GM13977 (cell line): Measurements from ENCODE around the gene CP.

Experiments used
- DNase-seq: peaks from one replicate; pipeline ENCODE4 v3.0.0; 2012; ENCODE audit warnings: low spot score
- CTCF ChIP-seq: IDR thresholded peaks from 2 replicates; pipeline ENCODE4 v1.5.1; 2012; ENCODE audit warnings: mild to moderate bottlenecking, control low read depth; ENCODE audit not compliant: insufficient read depth; ENCODE audit errors: extremely low read depth, missing control alignments
- in situ Hi-C: fragments of 300-500 bp; cut with MboI; formaldehyde crosslinking; loops from one replicate; pipeline ENCODE4 v1.12.0; 2022; ENCODE audit warnings: low sequenced_read_pairs, low pct_unique_long_range_greater_than_20kb, mixed read lengths, inconsistent platforms; ENCODE audit not compliant: unreplicated experiment

Gene CP

DNA sequence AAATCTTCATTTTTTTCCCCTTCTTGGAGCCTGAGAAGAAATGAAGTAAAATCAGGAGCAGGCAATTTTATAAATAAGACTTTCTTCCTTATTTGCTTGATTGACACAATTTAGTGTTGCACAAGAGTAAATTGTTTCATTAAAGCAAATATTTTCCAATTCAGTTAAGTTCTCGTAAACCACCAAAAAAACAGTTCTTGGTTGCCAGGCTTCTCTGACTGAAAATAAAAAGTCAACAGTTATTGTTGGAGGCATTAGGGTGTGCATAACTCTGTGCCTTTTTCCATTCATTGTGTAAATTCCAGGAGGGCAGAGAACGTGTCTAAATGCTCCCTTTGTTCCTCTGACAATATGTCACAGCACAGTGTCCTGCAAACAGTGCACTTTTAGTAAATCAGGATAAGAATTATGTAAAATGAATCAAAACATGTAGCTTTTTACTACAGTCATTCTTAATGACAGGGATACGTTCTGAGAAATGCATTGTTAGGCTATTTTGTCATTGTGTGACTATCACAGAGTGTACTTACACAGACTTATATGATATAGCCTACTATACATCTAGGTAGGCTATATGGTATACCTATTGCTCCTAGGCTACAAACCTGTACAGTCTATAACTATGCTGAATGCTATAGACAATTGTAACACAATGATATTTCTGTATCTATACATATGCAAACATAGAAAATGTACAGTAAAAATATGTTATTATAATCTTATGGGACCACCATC, at the start of gene CP:
TSS of gene CP (minus strand) at position 47 of the 735 bp plus-strand sequence. CDS start at position 10, 37 bp downstream.
- TF ChIP-seq CTCF = no peak
- no peak for DNase-seq
- in situ Hi-C loops = no loop called here

GRCh38 chr3:149270180-149270579, 48.6 kb upstream of the CP start:
- in situ Hi-C loops = loop anchor here (10.0 kb wide), 2 partner anchors 155 to 315 kb away; no protein-coding TSS in a partner anchor
- no peak for TF ChIP-seq CTCF
- DNase-seq = no peak

DNA sequence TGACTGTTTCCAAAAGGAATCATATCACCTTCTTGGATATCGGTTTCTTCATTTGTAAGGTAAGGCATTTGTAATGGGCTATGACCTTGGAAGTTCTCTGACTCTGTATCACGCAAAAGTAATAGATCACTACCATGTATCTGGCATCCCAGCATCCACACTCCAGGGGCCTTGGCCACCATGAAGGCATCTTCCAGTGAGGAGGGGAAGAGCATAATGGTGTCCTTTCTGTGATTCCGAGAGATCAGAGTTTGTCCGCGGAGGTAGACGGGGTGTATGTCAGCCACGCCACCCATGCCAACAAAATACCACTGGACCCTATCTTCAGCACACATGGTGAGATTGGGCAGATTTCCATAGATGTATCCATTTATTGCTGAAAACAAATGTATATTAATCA, 48.1 kb upstream of the CP start:
- TF ChIP-seq CTCF = no peak
- in situ Hi-C loops = loop anchor here (10.0 kb wide), 2 partner anchors 155 to 315 kb away; no protein-coding TSS in a partner anchor
- no peak for DNase-seq

DNA sequence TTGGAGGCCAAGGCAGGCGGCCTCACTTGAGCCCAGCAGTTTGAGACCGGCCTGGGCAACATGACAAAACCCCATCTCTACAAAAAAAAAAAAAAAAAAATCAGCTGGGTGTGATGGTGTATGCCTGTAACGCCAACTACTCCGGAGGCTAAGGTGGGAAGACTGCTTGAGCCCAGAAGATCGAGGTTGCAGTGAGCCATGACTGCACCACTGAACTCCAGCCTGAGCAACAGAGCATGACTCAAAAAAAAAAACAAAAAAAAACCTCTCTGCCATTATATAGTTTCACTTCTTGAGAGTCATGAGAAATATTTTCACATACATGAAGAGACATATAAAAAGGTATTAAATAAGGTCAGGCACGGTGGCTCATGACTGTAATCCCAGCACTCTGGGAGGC, 45.9 kb upstream of the CP start:
- TF ChIP-seq CTCF = no peak
- DNase-seq = no peak
- in situ Hi-C loops = no loop called here

DNA sequence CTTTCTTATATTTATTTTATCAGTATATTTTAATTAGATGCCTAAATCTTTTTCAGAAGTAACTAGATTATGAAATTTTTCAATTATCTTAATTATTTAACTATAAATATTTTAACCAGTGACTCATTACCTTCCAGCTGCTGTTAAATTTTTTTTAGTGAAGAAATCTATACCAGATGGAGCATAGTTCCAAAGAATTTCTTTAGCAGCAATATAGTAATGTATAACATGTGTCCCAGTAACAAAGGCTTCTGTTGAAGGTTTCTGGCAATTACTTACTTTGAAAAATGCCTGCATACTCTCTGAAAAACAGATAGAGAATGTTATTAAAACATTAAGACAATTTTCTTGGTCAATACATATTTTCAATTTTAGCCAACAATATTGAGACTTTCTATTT, 45.1 kb upstream of the CP start:
- no peak for DNase-seq
- TF ChIP-seq CTCF = no peak
- in situ Hi-C loops = no loop called here

- no peak for DNase-seq
- TF ChIP-seq CTCF = no peak
- in situ Hi-C loops = loop anchor here (5.0 kb wide), 1 partner anchor 132 kb away; no protein-coding TSS in a partner anchor
Observed at GRCh38 chr3:149263856-149264255, 42.2 kb upstream of the CP start.

GRCh38 chr3:149258714-149259113, 37.1 kb upstream of the CP start:
- TF ChIP-seq CTCF = no peak
- no peak for DNase-seq
- in situ Hi-C loops = no loop called here
